HepG2 (cell line): ENCODE measurements around the gene ARHGAP33. TPM values are rescaled to one million over a fixed set of nuclear protein-coding genes. Genes with fewer than 3 reads are reported as not detected.

Experiments
- CBX5 ChIP-seq: sonication (generic); formaldehyde crosslinking; IDR thresholded peaks from 2 replicates; pipeline ENCODE4 v1.4.0; 2020; ENCODE audit warnings: missing genetic modification reagents, borderline replicate concordance
- FOXO1 ChIP-seq: sonication (generic); formaldehyde crosslinking; IDR thresholded peaks from 2 replicates; pipeline ENCODE4 v1.4.0; 2020; ENCODE audit warnings: missing genetic modification reagents
- HNF1A ChIP-seq, 2 experiments: sonication (generic) in 1 of 2; formaldehyde crosslinking in 1 of 2; IDR thresholded peaks; 2 replicates each; pipeline versions ENCODE4 v1.4.0 to v1.6.1; 2016 to 2020; ENCODE audit warnings: borderline replicate concordance in 1 of 2, low read depth in 1 of 2, mild to moderate bottlenecking in 1 of 2, missing genetic modification reagents in 1 of 2
- MAFG ChIP-seq: sonication (generic); formaldehyde crosslinking; IDR thresholded peaks from 2 replicates; pipeline ENCODE4 v1.5.1; 2020; ENCODE audit warnings: mild to moderate bottlenecking, missing genetic modification reagents
- MED1 ChIP-seq: sonication (generic); formaldehyde crosslinking; IDR thresholded peaks from 2 replicates; pipeline ENCODE4 v1.4.0; 2020; ENCODE audit warnings: missing genetic modification reagents
- MIER3 ChIP-seq: IDR thresholded peaks from 2 replicates; pipeline ENCODE4 v1.6.1; 2016; ENCODE audit warnings: missing compliant biosample characterization, borderline replicate concordance
- MTA1 ChIP-seq: sonication (generic); formaldehyde crosslinking; IDR thresholded peaks from 2 replicates; pipeline ENCODE4 v1.4.0; 2020; ENCODE audit warnings: missing genetic modification reagents, mild to moderate bottlenecking, borderline replicate concordance
- SAP130 ChIP-seq: IDR thresholded peaks from 2 replicates; pipeline ENCODE4 v1.6.1; 2016; ENCODE audit warnings: low read depth
- SIN3B ChIP-seq: fragments of 150-350 bp; IDR thresholded peaks from 2 replicates; pipeline ENCODE4 v1.6.1; 2014; ENCODE audit warnings: low read length
- SP2 ChIP-seq: sonication (generic); formaldehyde crosslinking; IDR thresholded peaks from 2 replicates; pipeline ENCODE4 v1.5.1; 2020; ENCODE audit warnings: mild to moderate bottlenecking, missing genetic modification reagents
- SP5 ChIP-seq: IDR thresholded peaks from 2 replicates; pipeline ENCODE4 v1.6.1; 2016; ENCODE audit warnings: low read depth, borderline replicate concordance
- THRA ChIP-seq: sonication (generic); formaldehyde crosslinking; IDR thresholded peaks from 2 replicates; pipeline ENCODE4 v1.4.0; 2020; ENCODE audit warnings: missing genetic modification reagents, borderline replicate concordance
- ZFX ChIP-seq: sonication (generic); formaldehyde crosslinking; IDR thresholded peaks from 2 replicates; pipeline ENCODE4 v1.4.0; 2020; ENCODE audit warnings: mild to moderate bottlenecking, low read depth, missing genetic modification reagents, moderate library complexity
- ZNF614 ChIP-seq: IDR thresholded peaks from 2 replicates; pipeline ENCODE4 v1.6.1; 2018; ENCODE audit warnings: missing biosample characterization, missing genetic modification reagents, inconsistent platforms, borderline replicate concordance
- polyA plus RNA-seq, 8 experiments: library from polyadenylated mRNA; depleted of rRNA in 3 of 8; stranded (reverse) in 7 of 8; unstranded in 1 of 8; fragments of >200 nt; fragmentation: Illumina TruSeq in 4 of 8; extraction: Trizol in 4 of 8; gene quantifications; 2 replicates each; pipeline versions ENCODE4 v1.2.1 to v1.2.3, GENCODE V29; 2011 to 2016; ENCODE audit warnings: low read depth in 4 of 8, missing spikeins in 1 of 8, mixed read lengths in 1 of 8; ENCODE audit not compliant: insufficient read depth in 1 of 8
- total RNA-seq, 5 experiments: library from RNA; depleted of rRNA; stranded (reverse); fragments of >200 nt; fragmentation: Illumina TruSeq; extraction: Trizol; gene quantifications; 2 replicates each; pipeline ENCODE4 v1.2.3, GENCODE V29; 2016; ENCODE audit warnings: low read depth in 1 of 5
- TF ChIP-seq, protein P1 (sequence below): sonication (generic); formaldehyde crosslinking; conservative IDR thresholded peaks from 2 replicates; pipeline ENCODE4 v1.4.0; 2020; ENCODE audit warnings: mild to moderate bottlenecking, missing genetic modification reagents, moderate library complexity
- TF ChIP-seq, protein P2 (sequence below): sonication (generic); formaldehyde crosslinking; IDR thresholded peaks from 2 replicates; pipeline ENCODE4 v1.9.0; 2022; ENCODE audit warnings: missing genetic modification reagents, mild to moderate bottlenecking, borderline replicate concordance

ARHGAP33 gene
- total and polyA plus RNA-seq, 2 of the 13 experiments (the other 11 are each of a cell fraction or from before 2014, with no cell fraction given) = 1.3 to 2.7 TPM

DNA sequence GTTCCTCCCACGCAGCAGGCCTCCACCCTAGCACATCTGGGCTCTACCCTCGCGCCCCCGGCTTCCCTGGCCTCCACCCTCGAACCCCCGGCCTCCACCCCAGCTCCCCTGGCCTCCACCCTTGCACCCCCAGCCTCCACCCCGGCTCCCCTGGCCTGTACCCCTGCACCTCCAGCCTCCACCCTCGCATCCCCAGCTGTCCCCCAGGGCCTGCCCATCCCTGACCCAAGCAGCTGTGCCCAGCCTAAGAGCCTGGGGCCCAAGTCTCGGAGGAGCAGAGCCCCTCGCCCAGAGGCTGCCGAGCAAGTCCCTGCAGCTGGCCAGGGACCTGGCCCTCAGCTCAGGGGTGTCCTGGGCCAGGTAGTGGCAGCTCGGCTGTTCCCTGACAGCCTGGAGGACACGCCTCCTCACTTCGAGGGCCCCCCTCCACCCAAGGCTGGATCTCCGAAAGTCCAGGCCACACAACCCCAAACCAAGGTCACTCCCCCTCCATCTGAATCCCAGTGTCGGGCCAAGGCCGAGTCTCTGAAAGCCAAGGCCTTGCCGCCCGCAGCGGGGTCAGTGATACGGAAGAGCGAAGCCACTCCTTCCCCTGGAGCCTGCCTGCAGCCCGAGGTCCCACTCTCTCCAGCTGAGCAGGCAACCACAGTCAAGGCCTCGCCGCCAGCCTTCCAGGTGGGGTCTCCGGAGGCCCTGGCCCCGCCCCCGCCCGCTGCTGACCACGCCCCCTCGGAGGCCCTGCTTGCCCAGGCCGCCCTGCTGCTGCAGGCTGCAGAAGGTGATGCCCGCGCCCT, 7.9 kb upstream of the ARHGAP33 start (continued):
- TF ChIP-seq CBX5 (CRISPR knock-in tag) = 0 out of 2 replicates have a peak, but pooled peaks have one; percentile 17
- peak; percentile 61; the same call in 1 of the 2 replicates for TF ChIP-seq THRA (CRISPR knock-in tag)
- TF ChIP-seq HNF1A (IDR thresholded peaks at IDR 0.05; ENCODE audit: low read depth) = no peak
- peak; percentile 56; the same call in 1 of the 2 replicates for TF ChIP-seq HNF1A (CRISPR knock-in tag; IDR thresholded peaks at IDR 0.05; ENCODE audit: borderline replicate concordance)
- TF ChIP-seq MIER3 (CRISPR knock-in tag) = 0 out of 2 replicates have a peak, but pooled peaks have one; percentile 39
- TF ChIP-seq MTA1 (CRISPR knock-in tag) = 0 out of 2 replicates have a peak, but pooled peaks have one; percentile 32
- TF ChIP-seq, protein P1, sequence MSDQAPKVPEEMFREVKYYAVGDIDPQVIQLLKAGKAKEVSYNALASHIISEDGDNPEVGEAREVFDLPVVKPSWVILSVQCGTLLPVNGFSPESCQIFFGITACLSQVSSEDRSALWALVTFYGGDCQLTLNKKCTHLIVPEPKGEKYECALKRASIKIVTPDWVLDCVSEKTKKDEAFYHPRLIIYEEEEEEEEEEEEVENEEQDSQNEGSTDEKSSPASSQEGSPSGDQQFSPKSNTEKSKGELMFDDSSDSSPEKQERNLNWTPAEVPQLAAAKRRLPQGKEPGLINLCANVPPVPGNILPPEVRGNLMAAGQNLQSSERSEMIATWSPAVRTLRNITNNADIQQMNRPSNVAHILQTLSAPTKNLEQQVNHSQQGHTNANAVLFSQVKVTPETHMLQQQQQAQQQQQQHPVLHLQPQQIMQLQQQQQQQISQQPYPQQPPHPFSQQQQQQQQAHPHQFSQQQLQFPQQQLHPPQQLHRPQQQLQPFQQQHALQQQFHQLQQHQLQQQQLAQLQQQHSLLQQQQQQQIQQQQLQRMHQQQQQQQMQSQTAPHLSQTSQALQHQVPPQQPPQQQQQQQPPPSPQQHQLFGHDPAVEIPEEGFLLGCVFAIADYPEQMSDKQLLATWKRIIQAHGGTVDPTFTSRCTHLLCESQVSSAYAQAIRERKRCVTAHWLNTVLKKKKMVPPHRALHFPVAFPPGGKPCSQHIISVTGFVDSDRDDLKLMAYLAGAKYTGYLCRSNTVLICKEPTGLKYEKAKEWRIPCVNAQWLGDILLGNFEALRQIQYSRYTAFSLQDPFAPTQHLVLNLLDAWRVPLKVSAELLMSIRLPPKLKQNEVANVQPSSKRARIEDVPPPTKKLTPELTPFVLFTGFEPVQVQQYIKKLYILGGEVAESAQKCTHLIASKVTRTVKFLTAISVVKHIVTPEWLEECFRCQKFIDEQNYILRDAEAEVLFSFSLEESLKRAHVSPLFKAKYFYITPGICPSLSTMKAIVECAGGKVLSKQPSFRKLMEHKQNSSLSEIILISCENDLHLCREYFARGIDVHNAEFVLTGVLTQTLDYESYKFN (CRISPR knock-in tag) = peak; percentile 66
- no peak for TF ChIP-seq SP2 (CRISPR knock-in tag)
- TF ChIP-seq MAFG (CRISPR knock-in tag) = no peak
- peak; percentile 26; the same call in 1 of the 2 replicates for TF ChIP-seq ZNF614 (CRISPR knock-in tag)
- TF ChIP-seq, protein P2, sequence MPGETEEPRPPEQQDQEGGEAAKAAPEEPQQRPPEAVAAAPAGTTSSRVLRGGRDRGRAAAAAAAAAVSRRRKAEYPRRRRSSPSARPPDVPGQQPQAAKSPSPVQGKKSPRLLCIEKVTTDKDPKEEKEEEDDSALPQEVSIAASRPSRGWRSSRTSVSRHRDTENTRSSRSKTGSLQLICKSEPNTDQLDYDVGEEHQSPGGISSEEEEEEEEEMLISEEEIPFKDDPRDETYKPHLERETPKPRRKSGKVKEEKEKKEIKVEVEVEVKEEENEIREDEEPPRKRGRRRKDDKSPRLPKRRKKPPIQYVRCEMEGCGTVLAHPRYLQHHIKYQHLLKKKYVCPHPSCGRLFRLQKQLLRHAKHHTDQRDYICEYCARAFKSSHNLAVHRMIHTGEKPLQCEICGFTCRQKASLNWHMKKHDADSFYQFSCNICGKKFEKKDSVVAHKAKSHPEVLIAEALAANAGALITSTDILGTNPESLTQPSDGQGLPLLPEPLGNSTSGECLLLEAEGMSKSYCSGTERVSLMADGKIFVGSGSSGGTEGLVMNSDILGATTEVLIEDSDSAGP = peak; percentile 53
- 0 out of 2 replicates have a peak, but pooled peaks have one; percentile 10 for TF ChIP-seq FOXO1 (CRISPR knock-in tag)
- peak; percentile 80 for TF ChIP-seq SAP130 (CRISPR knock-in tag)
- TF ChIP-seq SIN3B = no peak
- TF ChIP-seq SP5 (CRISPR knock-in tag) = 0 out of 2 replicates have a peak, but pooled peaks have one; percentile 25
- TF ChIP-seq MED1 (CRISPR knock-in tag) = peak; percentile 20; the same call in 1 of the 2 replicates
- TF ChIP-seq ZFX = peak; percentile 81
